Muscle of leg (tissue), 11 donors: ENCODE measurements around the gene MTFR2. TPM values are rescaled to one million over a fixed set of nuclear protein-coding genes. Genes with fewer than 3 reads are reported as not detected.
"Not testable (repeated sequence)": the region's sequence is repeated elsewhere in the genome, so short reads cannot be mapped to it uniquely, and the experiment has no call there.

Experiments
- DNase-seq: peaks from one replicate; pipeline ENCODE4 v3.0.0; 2013
- H3K27ac ChIP-seq: one replicate; pipeline ENCODE4 v1.5.1; 2013; ENCODE audit warnings: mild to moderate bottlenecking, low read length, control low read depth
- H3K27me3 ChIP-seq: one replicate; pipeline ENCODE4 v1.6.1; 2013; ENCODE audit warnings: low read length; ENCODE audit not compliant: control insufficient read depth, insufficient read depth
- H3K36me3 ChIP-seq: one replicate; pipeline ENCODE4 v1.6.1; 2013; ENCODE audit warnings: low read length; ENCODE audit not compliant: control insufficient read depth, insufficient read depth
- H3K4me1 ChIP-seq: one replicate; pipeline ENCODE4 v1.6.1; 2013; ENCODE audit warnings: low read length; ENCODE audit not compliant: control insufficient read depth, insufficient read depth
- H3K4me3 ChIP-seq: one replicate; pipeline ENCODE4 v1.5.1; 2013; ENCODE audit warnings: low read length, control low read depth
- H3K9me3 ChIP-seq: replicated peaks from 2 replicates; pipeline ENCODE4 v1.6.1; 2013; ENCODE audit warnings: low read depth, low read length; ENCODE audit not compliant: control insufficient read depth
- WGBS: methylation state at CpG from one replicate; pipeline ENCODE4 v1.1.5; 2013; ENCODE audit warnings: missing lambda C conversion rate; ENCODE audit not compliant: insufficient coverage; 5-methylcytosine and 5-hydroxymethylcytosine counted together
- polyA plus RNA-seq, 8 donors: library from polyadenylated mRNA; unstranded; fragments of 120-200 nt; gene quantifications; one replicate each; pipeline versions ENCODE4 v1.2.1 to v1.2.3, GENCODE V29; 2013; ENCODE audit warnings: inconsistent platforms in 1 of 8, low replicate concordance in 1 of 8; ENCODE audit not compliant: insufficient read length in 8 of 8, insufficient read depth in 1 of 8
- total RNA-seq: library from RNA; stranded (reverse); fragments of 120-200 nt; gene quantifications from one replicate; pipeline ENCODE4 v1.2.4, GENCODE V29; 2013

Gene MTFR2
- total and polyA plus RNA-seq, 9 donors, result 0.58 to 2.4 (median 1.5) TPM

DNA sequence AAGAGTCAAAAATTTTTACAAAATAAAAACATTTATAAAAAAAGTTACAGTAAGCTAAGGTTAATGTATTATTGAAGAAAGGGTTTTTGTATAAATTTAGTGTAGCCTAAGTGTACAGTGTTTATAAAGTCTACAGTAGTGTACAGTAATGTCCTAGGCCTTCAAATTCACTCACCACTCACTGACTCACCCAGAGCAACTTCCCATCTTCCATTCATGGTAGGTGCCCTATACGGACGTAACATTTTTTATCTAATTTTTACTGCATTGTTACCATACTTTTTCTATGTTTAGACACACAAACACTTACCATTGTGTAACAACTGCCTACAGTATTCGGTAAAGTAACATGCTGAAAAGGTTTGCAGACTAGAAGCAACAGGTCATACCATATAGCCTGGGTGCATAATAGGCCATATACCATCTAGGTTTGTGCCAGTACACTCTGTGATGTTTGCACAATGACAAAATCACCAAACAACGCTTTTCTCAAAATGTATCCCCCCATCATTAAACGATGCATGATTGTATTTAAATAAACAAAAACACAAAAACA lies 6.0 kb downstream of the MTFR2 start:
- no peaks in the 10 kb centered on the region for H3K27me3 ChIP-seq

DNA sequence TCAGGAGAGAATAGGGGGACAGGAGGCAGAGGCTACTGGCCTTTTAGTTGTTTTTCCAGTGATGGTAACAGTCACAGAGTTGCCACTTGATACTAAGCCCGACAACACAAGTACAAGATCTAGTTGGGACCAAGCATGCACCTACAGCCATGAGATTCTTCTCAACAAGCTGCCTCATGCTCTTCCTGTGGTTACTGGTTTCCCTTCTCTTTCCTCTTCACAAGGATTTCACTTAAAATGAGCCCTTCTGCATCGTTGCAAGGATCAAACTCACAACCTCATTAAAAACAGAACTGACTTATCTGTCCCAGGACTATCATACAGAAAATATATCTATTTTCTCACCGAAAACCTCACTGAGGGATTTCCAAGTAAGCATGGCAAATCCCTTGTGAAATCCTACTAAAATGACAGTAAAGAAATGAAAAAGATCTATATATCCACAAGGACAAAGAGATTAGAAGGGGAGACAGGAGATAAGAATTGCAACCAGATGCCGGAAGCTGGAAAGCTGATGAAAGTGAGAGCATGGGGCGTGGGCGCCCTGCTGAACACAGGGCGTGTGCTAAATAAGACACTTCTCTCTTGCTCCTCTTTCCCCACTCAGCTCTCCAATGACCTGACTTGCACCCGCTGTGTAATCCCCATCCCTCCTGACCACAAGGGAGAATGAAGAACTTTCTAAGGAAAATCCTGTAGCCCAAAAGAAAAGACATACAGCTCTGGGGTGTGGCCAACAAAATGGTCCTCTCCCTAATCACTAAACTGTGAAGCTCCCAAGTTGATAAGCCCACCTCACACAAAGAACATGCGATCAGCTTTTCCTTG lies 13.4 kb downstream of the MTFR2 start:
- Histone ChIP-seq H3K36me3 (no peaks in the 10 kb centered on the region), H3K27me3 (no peaks in the 10 kb centered on the region), H3K4me1 (no peaks in the 10 kb centered on the region), H3K9me3 (no peaks in the 10 kb centered on the region), H3K4me3 (no peak overlapping the region), H3K27ac (no peak overlapping the region)
- 69% methylated on average over 2 of the region's 9 CpGs for WGBS
- DNase-seq, result no peak

More for the DNA sequence above, 6.0 kb downstream of the MTFR2 start:
- WGBS, result 93% methylated on average over 3 of the region's 5 CpGs
- Histone ChIP-seq H3K9me3 (no peaks in the 10 kb centered on the region), H3K4me3 (no peak overlapping the region), H3K27ac (no peak overlapping the region), H3K4me1 (no peaks in the 10 kb centered on the region), H3K36me3 (no peaks in the 10 kb centered on the region)
- no peak for DNase-seq

DNA sequence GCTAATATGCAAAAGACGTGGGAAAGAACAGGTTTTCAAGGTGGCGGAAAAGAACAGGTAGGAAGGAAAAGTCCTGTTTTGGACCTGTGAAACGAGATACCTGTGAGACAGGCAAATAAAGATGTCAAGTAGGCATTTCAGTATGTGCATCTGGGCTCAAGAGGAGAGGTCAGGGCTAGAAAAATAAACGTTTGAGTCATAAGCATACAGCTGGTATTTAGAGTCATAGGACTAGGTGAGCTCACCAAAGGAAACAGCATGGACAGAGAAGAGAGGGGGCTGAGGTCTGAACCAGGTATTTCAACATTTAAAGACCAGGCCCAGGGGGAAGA lies 14.9 kb downstream of the MTFR2 start:
- Histone ChIP-seq H3K4me3 (no peak overlapping the region), H3K36me3 (no peaks in the 10 kb centered on the region), H3K27ac (no peak overlapping the region), H3K9me3 (no peaks in the 10 kb centered on the region), H3K27me3 (no peaks in the 10 kb centered on the region), H3K4me1 (no peaks in the 10 kb centered on the region)
- WGBS, result 86% methylated on average over 4 of the region's 4 CpGs
- DNase-seq, result no peak

DNA sequence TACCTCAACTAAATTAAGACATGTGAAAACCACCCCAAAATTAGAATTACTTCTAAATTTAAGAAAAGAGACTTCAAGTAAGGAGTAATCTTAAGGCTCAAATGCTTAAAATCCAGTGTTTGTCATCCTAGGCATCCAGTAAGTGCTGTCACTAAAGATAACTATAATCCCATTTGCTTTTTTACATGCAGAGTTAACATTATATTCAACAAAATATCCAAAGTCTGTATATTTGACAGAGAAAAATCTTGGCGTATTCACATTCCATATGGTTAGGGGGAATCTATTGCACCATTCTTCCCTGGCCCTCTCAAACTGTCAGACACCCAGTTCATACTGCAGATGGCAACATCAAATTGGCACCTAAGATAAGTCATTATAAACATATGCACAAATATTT lies 17.4 kb downstream of the MTFR2 start:
- Histone ChIP-seq H3K4me1 (no peaks in the 10 kb centered on the region), H3K4me3 (no peak overlapping the region), H3K36me3 (no peaks in the 10 kb centered on the region), H3K27me3 (no peaks in the 10 kb centered on the region), H3K27ac (no peak overlapping the region), H3K9me3 (no peaks in the 10 kb centered on the region)
- no CpG with 5 or more reads among the region's 1 CpG for WGBS
- no peak for DNase-seq

DNA sequence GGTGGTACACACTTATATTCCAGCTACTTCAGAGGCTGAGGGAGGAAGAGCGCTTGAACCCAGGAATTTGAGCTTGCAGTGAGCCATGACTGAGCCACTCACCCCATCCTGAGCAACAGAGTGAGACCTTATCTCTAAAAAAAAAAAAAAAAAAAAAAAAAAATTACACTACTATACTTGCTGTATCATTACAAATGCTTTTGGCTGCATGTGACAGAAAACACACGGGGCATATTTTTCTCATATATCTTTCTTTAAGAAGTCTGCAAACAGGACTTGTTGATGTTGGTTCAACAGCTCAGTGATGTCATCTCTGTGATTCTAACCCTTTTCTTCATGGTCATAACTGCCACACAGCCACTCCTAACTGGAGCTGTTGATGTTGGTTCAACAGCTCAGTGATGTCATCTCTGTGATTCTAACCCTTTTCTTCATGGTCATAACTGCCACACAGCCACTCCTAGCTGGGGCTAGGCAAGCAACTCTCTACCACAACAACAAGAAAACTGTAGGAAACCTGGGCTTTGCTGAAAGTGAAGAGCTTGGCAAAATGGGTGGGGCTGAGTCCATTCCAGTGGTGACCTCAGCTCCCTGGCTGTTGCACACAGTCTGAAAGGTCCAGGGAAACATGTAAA lies 19.8 kb downstream of the MTFR2 start:
- no peaks in the 10 kb centered on the region for H3K27me3 ChIP-seq
- no CpG with 5 or more reads among the region's 2 CpGs for WGBS
- no peaks in the 10 kb centered on the region for H3K4me1 ChIP-seq
- H3K9me3 ChIP-seq, result no peaks in the 10 kb centered on the region
- no peak overlapping the region for H3K4me3 ChIP-seq
- H3K27ac ChIP-seq, result no peak overlapping the region
- no peaks in the 10 kb centered on the region for H3K36me3 ChIP-seq
- DNase-seq, result no peak

DNA sequence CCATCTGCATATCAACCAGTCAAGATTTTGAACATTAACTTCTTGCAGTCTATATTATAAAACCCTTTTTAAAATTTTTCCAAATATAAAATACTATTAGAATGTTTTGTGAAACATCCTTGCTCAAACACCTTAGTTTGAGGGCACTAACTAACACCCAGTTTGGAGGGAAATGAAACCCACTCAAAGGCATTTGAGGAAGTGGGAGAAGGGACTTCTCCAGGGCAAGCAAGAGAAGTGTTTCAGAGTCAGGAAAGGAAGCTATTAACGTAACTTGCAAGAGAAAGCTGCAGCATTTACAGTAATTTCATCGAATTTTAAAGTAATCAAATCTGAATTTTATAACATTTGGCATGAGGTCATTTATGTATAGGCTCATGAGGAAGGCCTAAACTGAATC lies 21.3 kb downstream of the MTFR2 start:
- WGBS, result no CpG with 5 or more reads among the region's 2 CpGs
- peak; percentile 32 for DNase-seq

DNA sequence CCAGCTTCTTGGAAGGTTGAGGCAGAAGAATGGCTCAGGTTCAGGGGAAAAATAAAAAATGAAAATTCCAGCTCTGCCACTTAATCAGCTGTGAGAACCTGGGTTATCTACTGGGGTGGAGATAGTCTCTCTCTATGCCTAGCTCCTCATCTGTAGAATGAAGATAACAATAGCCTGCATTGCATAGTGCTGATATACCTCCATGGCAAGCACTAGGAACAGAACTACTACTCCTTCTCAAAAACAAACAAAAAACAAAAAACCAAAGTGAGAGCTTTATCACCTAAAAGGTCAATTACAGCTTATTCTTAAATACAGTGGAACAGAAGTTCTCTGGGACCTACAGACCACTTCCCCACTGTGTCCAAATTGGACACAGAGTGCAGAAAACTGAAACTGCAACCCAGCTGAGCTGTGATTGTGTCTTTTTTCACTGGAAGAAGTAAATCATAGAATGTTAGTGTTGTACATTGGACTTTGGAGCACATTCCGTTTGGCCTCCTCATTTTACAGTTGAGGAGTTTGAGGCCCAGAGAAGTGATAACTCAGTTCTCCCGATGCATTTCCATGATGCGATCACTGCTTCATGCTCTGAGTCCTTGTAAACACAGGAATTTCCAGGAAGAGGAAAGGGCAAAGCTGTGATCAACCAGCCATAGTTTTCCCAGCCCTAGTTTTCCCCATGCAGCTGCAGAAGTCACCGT lies 23.3 kb downstream of the MTFR2 start:
- no peak overlapping the region for H3K27ac ChIP-seq
- no peaks in the 10 kb centered on the region for H3K4me1 ChIP-seq

More for the DNA sequence above, 21.3 kb downstream of the MTFR2 start:
- Histone ChIP-seq H3K36me3 (no peaks in the 10 kb centered on the region), H3K4me1 (no peaks in the 10 kb centered on the region), H3K27me3 (no peaks in the 10 kb centered on the region), H3K4me3 (no peak overlapping the region), H3K27ac (no peak overlapping the region), H3K9me3 (no peaks in the 10 kb centered on the region)

DNA sequence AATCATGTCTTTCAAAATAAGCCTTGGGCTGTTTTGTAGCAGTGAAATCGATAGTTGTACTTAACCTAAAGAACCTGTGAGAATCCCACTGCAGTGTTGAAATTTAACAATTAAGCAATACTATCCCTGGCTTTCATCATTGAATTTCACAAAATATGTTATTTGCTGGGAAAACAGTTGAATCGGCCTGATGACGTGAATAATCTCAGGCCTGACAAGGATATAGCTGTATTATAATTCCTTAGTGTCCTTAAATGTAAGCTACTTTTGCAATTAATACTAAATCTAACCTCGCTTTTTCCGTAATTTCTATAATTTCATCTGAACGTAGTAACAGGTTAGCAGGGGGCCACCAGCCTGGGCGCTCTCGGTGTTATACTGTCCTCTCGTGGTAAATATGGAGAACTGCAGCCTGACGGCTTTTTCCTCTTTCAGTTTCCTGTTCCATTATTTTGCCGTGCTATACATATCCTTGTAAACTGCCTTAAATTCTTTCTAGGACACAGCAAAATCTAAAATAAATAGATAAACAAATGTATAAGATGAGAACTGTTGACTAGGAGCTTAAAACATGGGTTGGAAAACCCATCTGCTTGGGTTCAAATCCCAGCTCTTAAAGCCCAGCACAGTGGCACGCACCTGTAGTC lies 24.0 kb downstream of the MTFR2 start:
- no peaks in the 10 kb centered on the region for H3K36me3 ChIP-seq
- H3K4me1 ChIP-seq, result no peaks in the 10 kb centered on the region
- H3K27me3 ChIP-seq, result no peaks in the 10 kb centered on the region
- no peak overlapping the region for H3K27ac ChIP-seq
- peak; percentile 71 for DNase-seq
- 0% methylated on average over 4 of the region's 12 CpGs for WGBS
- no peak overlapping the region for H3K4me3 ChIP-seq
- H3K9me3 ChIP-seq, result no peaks in the 10 kb centered on the region

More for the DNA sequence above, 23.3 kb downstream of the MTFR2 start:
- H3K36me3 ChIP-seq, result no peaks in the 10 kb centered on the region
- no peaks in the 10 kb centered on the region for H3K9me3 ChIP-seq
- no peak overlapping the region for H3K4me3 ChIP-seq
- DNase-seq, result peak; percentile 53
- WGBS, result 49% methylated on average over 3 of the region's 4 CpGs
- H3K27me3 ChIP-seq, result no peaks in the 10 kb centered on the region

DNA sequence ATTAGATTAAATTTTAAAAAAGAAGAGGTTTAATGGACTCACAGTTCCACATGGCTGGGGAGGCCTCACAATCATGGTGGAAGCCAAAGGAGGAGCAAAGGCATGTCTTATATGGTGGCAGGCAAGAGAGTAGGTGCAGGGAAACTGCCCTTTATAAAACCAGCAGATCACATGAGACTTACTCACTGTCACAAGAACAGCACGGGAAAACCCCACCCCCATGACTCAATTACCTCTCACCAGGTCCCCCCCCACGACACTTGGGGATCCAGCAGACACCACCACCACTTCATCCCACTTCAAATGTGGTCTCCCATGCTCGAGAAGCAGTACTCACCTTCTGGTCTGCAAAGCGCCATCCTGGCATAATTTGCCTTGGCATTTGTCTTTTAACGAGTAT lies 24.6 kb downstream of the MTFR2 start:
- H3K27ac ChIP-seq, result no peak overlapping the region
- H3K4me3 ChIP-seq, result no peak overlapping the region
- no peaks in the 10 kb centered on the region for H3K36me3 ChIP-seq
- no peaks in the 10 kb centered on the region for H3K27me3 ChIP-seq
- H3K9me3 ChIP-seq, result no peaks in the 10 kb centered on the region
- no peaks in the 10 kb centered on the region for H3K4me1 ChIP-seq
- WGBS, result 32% methylated on average over 2 of the region's 5 CpGs
- no peak for DNase-seq

DNA sequence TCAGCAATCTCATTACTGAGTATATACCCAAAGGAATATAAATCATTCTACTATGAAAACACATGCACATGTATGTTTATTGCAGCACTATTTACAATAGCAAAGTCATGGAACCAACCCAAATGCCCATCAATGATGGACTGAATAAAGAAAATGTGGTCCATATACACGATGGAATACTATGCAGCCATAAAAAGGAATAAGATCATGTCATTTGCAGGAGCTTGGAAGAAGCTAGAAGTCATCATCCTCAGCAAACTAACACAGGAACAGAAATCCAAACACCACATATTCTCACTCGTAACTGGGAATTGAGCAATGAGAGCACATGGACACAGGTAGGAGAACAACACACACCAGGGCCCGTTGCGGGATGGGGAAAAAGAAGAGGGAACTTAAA lies 25.1 kb downstream of the MTFR2 start:
- WGBS, result no CpG with 5 or more reads among the region's 4 CpGs

More for the DNA sequence above, 25.1 kb downstream of the MTFR2 start:
- H3K27me3 ChIP-seq, H3K36me3 ChIP-seq, H3K4me1 ChIP-seq, DNase-seq, H3K9me3 ChIP-seq, H3K4me3 ChIP-seq, H3K27ac ChIP-seq: not testable (repeated sequence)
